Stimulated activated CD4-positive, alpha-beta T cell treated with anti-CD3 and anti-CD28 coated beads, Interleukin-15, amount 100 ng/mL, for 1 hour (primary cell): ENCODE data around the gene QPCTL.

Source experiments
- DNase-seq, 2 donors: peaks; one replicate each; pipeline ENCODE4 v3.0.0-alpha.2; 2020; ENCODE audit warnings: low read depth in 1 of 2, low spot score in 1 of 2

The QPCTL gene

GRCh38 chr19:45692187-45693105, at the start of gene QPCTL:
Gene QPCTL, plus strand, starts transcription at chr19:45692666. Its CDS starts 38 bp downstream, at chr19:45692704.
- DNase-seq, result peak; percentile 89 to 94

- peak; percentile 80 to 95 for DNase-seq
Measured at GRCh38 chr19:45643024-45643926, 49.2 kb upstream of the QPCTL start.

GRCh38 chr19:45643927-45644771, 48.3 kb upstream of the QPCTL start:
- DNase-seq, result no peak

GRCh38 chr19:45645068-45645630, 47.3 kb upstream of the QPCTL start:
- DNase-seq, result no peak

GRCh38 chr19:45645631-45646344, 46.7 kb upstream of the QPCTL start:
- peak; percentile 43 to 64 for DNase-seq

GRCh38 chr19:45646345-45646698, 46.1 kb upstream of the QPCTL start:
- DNase-seq, result no peak

- DNase-seq, result no peak
Measured at GRCh38 chr19:45650722-45651121, 41.7 kb upstream of the QPCTL start.

GRCh38 chr19:45653634-45654033, 38.8 kb upstream of the QPCTL start:
- no peak for DNase-seq

GRCh38 chr19:45655073-45655472, 37.4 kb upstream of the QPCTL start:
- DNase-seq, result no peak

- DNase-seq, result no peak
Measured at GRCh38 chr19:45657520-45658167, 34.8 kb upstream of the QPCTL start.

- DNase-seq, result no peak
Measured at GRCh38 chr19:45659096-45659729, 33.3 kb upstream of the QPCTL start.

GRCh38 chr19:45660636-45661035, 31.8 kb upstream of the QPCTL start:
- no peak for DNase-seq

GRCh38 chr19:45663800-45664199, 28.7 kb upstream of the QPCTL start:
- no peak for DNase-seq

GRCh38 chr19:45664575-45664974, 27.9 kb upstream of the QPCTL start:
- no peak for DNase-seq

- DNase-seq, result peak; percentile 29 to 39
Measured at GRCh38 chr19:45667620-45668341, 24.7 kb upstream of the QPCTL start, which contains the start of gene GIPR. Gene GIPR, plus strand, starts transcription at chr19:45668221. Its CDS starts 1,300 bp downstream, at chr19:45669521.

- DNase-seq, result no peak
Measured at GRCh38 chr19:45668342-45668871, 24.1 kb upstream of the QPCTL start.

GRCh38 chr19:45670670-45671453, 21.6 kb upstream of the QPCTL start:
- DNase-seq, result peak in 1 of 2 donors; percentile 37
